Measurements from ENCODE around the gene BBS12.

DNA sequence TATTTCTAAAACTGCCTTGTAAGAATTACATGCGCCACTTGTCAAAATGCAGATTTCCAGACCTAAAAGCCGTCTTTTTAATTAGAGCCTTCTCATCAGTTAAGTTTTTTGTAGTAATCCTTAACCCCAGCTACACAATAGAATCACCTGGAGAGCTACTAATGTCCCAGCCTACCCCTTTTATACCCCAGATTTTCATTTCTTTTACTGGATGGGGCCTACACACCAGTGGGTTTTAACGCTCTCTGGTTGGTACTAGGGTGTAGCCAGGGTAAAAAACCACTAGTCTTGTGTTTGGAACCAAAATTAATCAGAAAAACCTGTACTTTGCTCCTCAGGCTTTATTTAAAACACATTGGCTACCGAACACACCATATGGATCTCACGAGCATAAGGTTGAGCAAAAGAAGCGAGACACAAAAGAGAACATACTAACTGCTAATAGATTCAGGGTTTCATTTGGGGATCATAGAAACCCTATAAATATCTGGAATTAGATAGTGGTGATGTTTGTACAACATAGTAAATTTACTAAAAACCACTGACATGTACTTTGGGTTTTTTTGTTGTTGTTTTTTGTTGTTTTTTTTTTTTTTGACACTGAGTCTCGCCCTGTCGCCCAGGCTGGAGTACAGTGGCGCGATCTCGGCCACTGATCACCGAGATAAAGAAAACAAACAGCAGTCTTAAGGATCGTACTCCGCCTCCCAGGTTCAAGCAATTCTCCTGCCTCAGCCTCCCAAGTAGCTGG lies 30.6 kb downstream of the BBS12 start:
- TF ChIP-seq, protein P1, sequence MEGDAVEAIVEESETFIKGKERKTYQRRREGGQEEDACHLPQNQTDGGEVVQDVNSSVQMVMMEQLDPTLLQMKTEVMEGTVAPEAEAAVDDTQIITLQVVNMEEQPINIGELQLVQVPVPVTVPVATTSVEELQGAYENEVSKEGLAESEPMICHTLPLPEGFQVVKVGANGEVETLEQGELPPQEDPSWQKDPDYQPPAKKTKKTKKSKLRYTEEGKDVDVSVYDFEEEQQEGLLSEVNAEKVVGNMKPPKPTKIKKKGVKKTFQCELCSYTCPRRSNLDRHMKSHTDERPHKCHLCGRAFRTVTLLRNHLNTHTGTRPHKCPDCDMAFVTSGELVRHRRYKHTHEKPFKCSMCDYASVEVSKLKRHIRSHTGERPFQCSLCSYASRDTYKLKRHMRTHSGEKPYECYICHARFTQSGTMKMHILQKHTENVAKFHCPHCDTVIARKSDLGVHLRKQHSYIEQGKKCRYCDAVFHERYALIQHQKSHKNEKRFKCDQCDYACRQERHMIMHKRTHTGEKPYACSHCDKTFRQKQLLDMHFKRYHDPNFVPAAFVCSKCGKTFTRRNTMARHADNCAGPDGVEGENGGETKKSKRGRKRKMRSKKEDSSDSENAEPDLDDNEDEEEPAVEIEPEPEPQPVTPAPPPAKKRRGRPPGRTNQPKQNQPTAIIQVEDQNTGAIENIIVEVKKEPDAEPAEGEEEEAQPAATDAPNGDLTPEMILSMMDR (IDR thresholded peaks at IDR 0.05) = no peak
- TF ChIP-seq POLR2A (IDR thresholded peaks at IDR 0.05) = no peak

Data from prostate gland (tissue), 2 donors.